Sigmoid colon (tissue), 7 donors: Measurements from ENCODE around the gene TUNAR. TPM values are rescaled to one million over a fixed set of nuclear protein-coding genes. Genes with fewer than 3 reads are reported as not detected.

Source experiments
- DNase-seq: peaks from one replicate; pipeline ENCODE4 v3.0.0-alpha.2; 2019
- H3K27ac ChIP-seq, 4 donors: fragments of 200-600 bp; sonication (generic); one replicate each; pipeline ENCODE4 v1.5.1; 2016 to 2019; ENCODE audit warnings: mild to moderate bottlenecking in 1 of 4
- H3K27me3 ChIP-seq, 3 donors: fragments of 200-600 bp; sonication (generic); one replicate each; pipeline ENCODE4 v1.5.1; 2019; ENCODE audit warnings: mild to moderate bottlenecking in 1 of 3
- H3K36me3 ChIP-seq, 4 donors: fragments of 200-600 bp; sonication (generic); one replicate each; pipeline ENCODE4 v1.5.1; 2016 to 2019
- H3K4me1 ChIP-seq, 4 donors: fragments of 200-600 bp; sonication (generic); one replicate each; pipeline ENCODE4 v1.5.1; 2017 to 2019
- H3K4me3 ChIP-seq, 4 donors: fragments of 200-600 bp; sonication (generic); one replicate each; pipeline ENCODE4 v1.5.1; 2017 to 2019; ENCODE audit warnings: mild to moderate bottlenecking in 2 of 4, moderate library complexity in 1 of 4
- H3K9me3 ChIP-seq, 4 donors: fragments of 200-600 bp in 3 of 4; sonication (generic) in 3 of 4; one replicate each; pipeline versions ENCODE4 v1.5.1 to v1.6.1; 2013 to 2019
- CTCF ChIP-seq, 4 experiments: fragments of 450-650 bp in 3 of 4; fragments of 200-600 bp in 1 of 4; IDR thresholded peaks; one replicate each; pipeline ENCODE4 v1.5.1; 2016 to 2019; ENCODE audit warnings: antibody characterized with exemption in 4 of 4, mild to moderate bottlenecking in 3 of 4, moderate library complexity in 2 of 4
- EP300 ChIP-seq, 4 donors: sonication (generic); formaldehyde crosslinking; IDR thresholded peaks; one replicate each; pipeline ENCODE4 v1.6.1; 2017; ENCODE audit warnings: antibody characterized with exemption in 4 of 4
- POLR2A ChIP-seq, 2 donors: fragments of 450-650 bp; IDR thresholded peaks; one replicate each; pipeline ENCODE4 v1.6.1; 2016; ENCODE audit warnings: antibody characterized with exemption in 2 of 2, mild to moderate bottlenecking in 2 of 2, moderate library complexity in 2 of 2
- POLR2AphosphoS5 ChIP-seq, 4 donors: sonication (generic); formaldehyde crosslinking; IDR thresholded peaks; one replicate each; pipeline ENCODE4 v1.6.1; 2017; ENCODE audit warnings: antibody characterized with exemption in 4 of 4
- WGBS, 2 donors: extraction: QIAGEN DNeasy Blood & Tissue Kit; methylation state at CpG; one replicate each; pipeline ENCODE4 v1.1.7; 2013; 5-methylcytosine and 5-hydroxymethylcytosine counted together
- intact Hi-C: fragments of 100-400 bp; cut with DNase I; formaldehyde crosslinking; loops from one replicate; pipeline ENCODE4 v1.15.1; 2023
- polyA plus RNA-seq, 3 donors: library from polyadenylated mRNA; stranded (reverse); fragments of 200-250 nt; gene quantifications; one replicate each; pipeline ENCODE4 v1.2.3, GENCODE V29; 2013
- total RNA-seq, 4 donors: library from RNA; depleted of rRNA; stranded (reverse); fragments of >200 nt; gene quantifications; one replicate each; pipeline ENCODE4 v1.1.0, GENCODE V29; 2016
- donor health status: healthy with polysubstance abuse.
- donor health status: Bipolar disorder and iron deficiency.
- donor health status: healthy.

TUNAR gene
- total and polyA plus RNA-seq, 7 donors, result 0.12 TPM; not detected in 6

DNA sequence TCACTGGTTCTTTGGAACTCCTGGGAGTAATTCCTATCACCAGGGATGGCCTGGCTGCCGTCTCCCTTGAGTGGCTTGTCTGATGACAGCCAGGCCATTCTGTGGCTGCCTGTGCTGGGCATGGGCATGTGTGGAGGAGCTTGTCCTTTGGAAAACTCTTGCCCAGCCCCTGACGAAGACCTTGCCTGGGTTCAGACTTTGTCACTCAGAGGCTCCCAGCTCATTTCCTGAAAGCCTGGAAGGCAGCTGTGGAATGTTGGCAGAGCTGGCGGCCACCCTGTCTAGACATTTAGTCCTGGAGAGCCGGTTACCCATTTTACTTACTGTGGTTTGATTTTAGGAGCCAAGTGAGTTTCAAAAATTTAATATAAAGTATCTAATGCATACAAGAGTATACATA, 34.0 kb downstream of the TUNAR start:
- DNase-seq, result no peak
- TF ChIP-seq CTCF (IDR thresholded peaks at IDR 0.05) (no peak), POLR2A (IDR thresholded peaks at IDR 0.05) (no peak), EP300 (IDR thresholded peaks at IDR 0.05) (no peak), POLR2AphosphoS5 (IDR thresholded peaks at IDR 0.05) (no peak)
- no peaks in the 10 kb centered on the region for H3K9me3 ChIP-seq
- peaks cover 0 to 2% (median 0%) of the 10 kb centered on the region in 3 donors for H3K27me3 ChIP-seq
- intact Hi-C loops, result no loop called here
- no peaks in the 10 kb centered on the region for H3K36me3 ChIP-seq
- no peak overlapping the region for H3K4me3 ChIP-seq
- 59 to 66% methylated on average over 4 of the region's 4 CpGs for WGBS, 2 donors
- no peaks in the 10 kb centered on the region for H3K4me1 ChIP-seq
- H3K27ac ChIP-seq, result no peak overlapping the region

DNA sequence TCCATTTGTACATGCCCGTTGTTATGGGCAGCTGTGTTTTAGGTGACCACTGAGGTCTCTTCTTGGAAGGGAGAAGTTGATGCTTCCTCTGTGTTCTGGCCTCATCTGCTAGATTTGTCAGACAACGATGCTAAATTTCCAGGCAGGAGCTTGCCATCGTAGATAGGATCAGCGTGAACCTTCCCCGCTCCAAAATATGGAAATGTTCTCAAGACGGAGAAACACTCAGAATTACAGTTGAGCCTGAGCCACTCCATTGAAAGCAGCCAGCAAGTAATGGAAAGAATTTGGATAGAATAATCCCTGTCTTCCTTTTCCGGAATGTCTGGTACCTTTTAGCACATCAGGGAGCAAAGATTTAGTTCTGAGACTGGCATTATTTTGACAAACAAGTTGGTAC, 34.8 kb downstream of the TUNAR start:
- intact Hi-C loops, result no loop called here
- TF ChIP-seq EP300 (IDR thresholded peaks at IDR 0.05) (no peak), POLR2AphosphoS5 (IDR thresholded peaks at IDR 0.05) (no peak), POLR2A (IDR thresholded peaks at IDR 0.05) (no peak), CTCF (IDR thresholded peaks at IDR 0.05) (no peak)
- H3K4me3 ChIP-seq, result no peak overlapping the region
- H3K9me3 ChIP-seq, result no peaks in the 10 kb centered on the region
- no peak overlapping the region for H3K27ac ChIP-seq
- WGBS, 2 donors, result 94 to 95% methylated on average over 7 of the region's 7 CpGs
- peaks cover 0 to 2% (median 0%) of the 10 kb centered on the region in 3 donors for H3K27me3 ChIP-seq
- no peak for DNase-seq
- H3K36me3 ChIP-seq, result no peaks in the 10 kb centered on the region
- H3K4me1 ChIP-seq, result no peaks in the 10 kb centered on the region

DNA sequence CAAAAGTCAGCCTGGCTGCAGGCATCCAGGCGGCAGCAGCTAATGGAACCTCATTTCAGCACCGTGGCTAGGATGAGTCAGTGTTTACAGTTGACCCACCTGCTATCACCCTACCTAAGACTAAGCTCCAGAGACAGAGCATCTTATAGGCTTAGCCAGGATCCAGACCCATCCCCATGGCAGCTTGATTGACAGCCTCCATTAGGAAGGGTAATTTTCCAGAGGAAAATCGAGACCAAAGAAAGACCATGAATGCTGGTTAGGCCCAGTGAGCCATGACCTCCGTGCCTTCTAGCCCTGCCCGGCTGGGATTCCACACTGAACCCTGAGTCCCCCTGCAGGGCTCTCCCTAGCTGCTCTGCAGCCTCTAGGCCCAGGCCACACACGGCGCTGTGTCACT, 38.7 kb downstream of the TUNAR start:
- H3K4me3 ChIP-seq, result no peak overlapping the region
- WGBS, 2 donors, result 35 to 45% methylated on average over 7 of the region's 7 CpGs
- intact Hi-C loops, result no loop called here
- no peaks in the 10 kb centered on the region for H3K27me3 ChIP-seq
- TF ChIP-seq CTCF (IDR thresholded peaks at IDR 0.05) (no peak), POLR2A (IDR thresholded peaks at IDR 0.05) (no peak), POLR2AphosphoS5 (IDR thresholded peaks at IDR 0.05) (no peak), EP300 (IDR thresholded peaks at IDR 0.05) (no peak)
- no peaks in the 10 kb centered on the region for H3K36me3 ChIP-seq
- H3K9me3 ChIP-seq, result no peaks in the 10 kb centered on the region
- no peak overlapping the region for H3K27ac ChIP-seq
- no peaks in the 10 kb centered on the region for H3K4me1 ChIP-seq
- no peak for DNase-seq

- Histone ChIP-seq H3K4me1 (no peaks in the 10 kb centered on the region), H3K27me3 (no peaks in the 10 kb centered on the region), H3K4me3 (no peak overlapping the region), H3K36me3 (no peaks in the 10 kb centered on the region), H3K27ac (no peak overlapping the region), H3K9me3 (no peaks in the 10 kb centered on the region)
- WGBS, 2 donors, result 6 to 10% methylated on average over 6 of the region's 6 CpGs
- intact Hi-C loops, result no loop called here
- TF ChIP-seq POLR2A (IDR thresholded peaks at IDR 0.05), result no peak
- no peak for TF ChIP-seq EP300 (IDR thresholded peaks at IDR 0.05)
- TF ChIP-seq CTCF (IDR thresholded peaks at IDR 0.05), result no peak
- TF ChIP-seq POLR2AphosphoS5 (IDR thresholded peaks at IDR 0.05), result no peak
- DNase-seq, result no peak
Observed at GRCh38 chr14:95918466-95918865, 41.8 kb downstream of the TUNAR start.

GRCh38 chr14:95920769-95921438, 44.3 kb downstream of the TUNAR start:
- no peaks in the 10 kb centered on the region for H3K27me3 ChIP-seq
- DNase-seq, result no peak
- H3K36me3 ChIP-seq, result no peaks in the 10 kb centered on the region
- TF ChIP-seq EP300 (IDR thresholded peaks at IDR 0.05) (no peak), CTCF (IDR thresholded peaks at IDR 0.05) (no peak), POLR2AphosphoS5 (IDR thresholded peaks at IDR 0.05) (no peak), POLR2A (IDR thresholded peaks at IDR 0.05) (no peak)
- intact Hi-C loops, result no loop called here
- no peak overlapping the region for H3K4me3 ChIP-seq
- H3K27ac ChIP-seq, result no peak overlapping the region
- 72 to 78% methylated on average over 11 of the region's 11 CpGs for WGBS, 2 donors
- no peaks in the 10 kb centered on the region for H3K9me3 ChIP-seq
- no peaks in the 10 kb centered on the region for H3K4me1 ChIP-seq
